Memory B cell (primary cell): ENCODE data around the gene GBX1.

Source experiments
- ATAC-seq: fragments of 150-1000 bp; cut with Tn5 transposase; 2 replicates; pipeline ENCODE4 v1.10.0; 2021; ENCODE audit warnings: low read depth, mild to moderate bottlenecking, moderate library complexity
- DNase-seq, 2 donors: peaks; one replicate each; pipeline ENCODE4 v3.0.0; 2022; ENCODE audit warnings: low spot score in 2 of 2
- H3K27ac Mint-ChIP-seq: one replicate; pipeline ENCODE4 v1.8.0; 2022; ENCODE audit warnings: mild to moderate bottlenecking, moderate library complexity, mixed read lengths
- H3K27me3 Mint-ChIP-seq: one replicate; pipeline ENCODE4 v1.8.0; 2022; ENCODE audit warnings: mixed read lengths
- H3K36me3 Mint-ChIP-seq: one replicate; pipeline ENCODE4 v1.8.0; 2022; ENCODE audit warnings: mild to moderate bottlenecking, mixed read lengths
- H3K4me1 Mint-ChIP-seq: one replicate; pipeline ENCODE4 v1.8.0; 2022; ENCODE audit warnings: mixed read lengths
- H3K4me3 Mint-ChIP-seq: one replicate; pipeline ENCODE4 v1.8.0; 2022; ENCODE audit warnings: mild to moderate bottlenecking, moderate library complexity, mixed read lengths
- H3K9me3 Mint-ChIP-seq: one replicate; pipeline ENCODE4 v1.8.0; 2022; ENCODE audit warnings: mixed read lengths

GBX1 gene

GRCh38 chr7:151167197-151167961 lies at the start of gene GBX1:
GBX1 (minus strand) TSS chr7:151167694; CDS start chr7:151167548, 146 bp downstream.
- no peaks in the 10 kb centered on the region for H3K9me3 Mint-ChIP-seq
- DNase-seq (no peak), ATAC-seq (peak; percentile 61)
- H3K36me3 Mint-ChIP-seq: no peaks in the 10 kb centered on the region
- peaks cover 21% of the 10 kb centered on the region for H3K27me3 Mint-ChIP-seq
- H3K27ac Mint-ChIP-seq: no peak within 1 kb of the TSS
- peak within 1 kb of the TSS; percentile 81 for H3K4me3 Mint-ChIP-seq
- peaks cover 11% of the 10 kb centered on the region for H3K4me1 Mint-ChIP-seq

GRCh38 chr7:151215396-151215795 lies 47.9 kb upstream of the GBX1 start:
- Mint-ChIP-seq H3K4me3 (no peak overlapping the region), H3K27ac (no peak overlapping the region), H3K36me3 (peaks cover 47% of the 10 kb centered on the region), H3K4me1 (peaks cover 2% of the 10 kb centered on the region), H3K27me3 (no peaks in the 10 kb centered on the region), H3K9me3 (no peaks in the 10 kb centered on the region)
- DNase-seq (no peak), ATAC-seq (no peak)

GRCh38 chr7:151213826-151214225 lies 46.3 kb upstream of the GBX1 start:
- H3K4me3 Mint-ChIP-seq: no peak overlapping the region
- H3K27ac Mint-ChIP-seq: no peak overlapping the region
- H3K9me3 Mint-ChIP-seq: no peaks in the 10 kb centered on the region
- peaks cover 42% of the 10 kb centered on the region for H3K36me3 Mint-ChIP-seq
- ATAC-seq (no peak), DNase-seq (no peak)
- peaks cover under 1% of the 10 kb centered on the region for H3K4me1 Mint-ChIP-seq
- no peaks in the 10 kb centered on the region for H3K27me3 Mint-ChIP-seq

- Mint-ChIP-seq H3K9me3 (no peaks in the 10 kb centered on the region), H3K4me3 (no peak overlapping the region), H3K27me3 (no peaks in the 10 kb centered on the region), H3K27ac (no peak overlapping the region), H3K4me1 (no peaks in the 10 kb centered on the region), H3K36me3 (peaks cover 30% of the 10 kb centered on the region)
- DNase-seq (no peak), ATAC-seq (no peak)
These were observed 45.1 kb upstream of the GBX1 start for GRCh38 chr7:151212626-151213025.

GRCh38 chr7:151211155-151211772 lies 43.8 kb upstream of the GBX1 start:
- Mint-ChIP-seq H3K9me3 (no peaks in the 10 kb centered on the region), H3K36me3 (peaks cover 30% of the 10 kb centered on the region), H3K27ac (no peak overlapping the region), H3K27me3 (no peaks in the 10 kb centered on the region), H3K4me3 (no peak overlapping the region), H3K4me1 (peaks cover 2% of the 10 kb centered on the region)
- DNase-seq (no peak), ATAC-seq (no peak)

GRCh38 chr7:151210087-151210854 lies 42.8 kb upstream of the GBX1 start, which contains the start of gene H2BK1:
H2BK1 (minus strand) TSS chr7:151210488; CDS start chr7:151210318, 170 bp downstream.
- ATAC-seq: no peak
- Mint-ChIP-seq H3K36me3 (peaks cover 22% of the 10 kb centered on the region), H3K4me1 (peaks cover 2% of the 10 kb centered on the region), H3K27ac (no peak within 1 kb of the TSS), H3K27me3 (peaks cover 5% of the 10 kb centered on the region), H3K9me3 (no peaks in the 10 kb centered on the region), H3K4me3 (no peak within 1 kb of the TSS)
- no peak for DNase-seq

GRCh38 chr7:151209588-151209987 lies 42.1 kb upstream of the GBX1 start:
- Mint-ChIP-seq H3K4me3 (no peak overlapping the region), H3K27ac (no peak overlapping the region), H3K9me3 (no peaks in the 10 kb centered on the region), H3K27me3 (peaks cover 10% of the 10 kb centered on the region), H3K36me3 (peaks cover 16% of the 10 kb centered on the region), H3K4me1 (peaks cover 2% of the 10 kb centered on the region)
- DNase-seq (no peak), ATAC-seq (no peak)

GRCh38 chr7:151208253-151208862 lies 40.9 kb upstream of the GBX1 start:
- H3K27ac Mint-ChIP-seq: no peak overlapping the region

GRCh38 chr7:151207804-151208203 lies 40.3 kb upstream of the GBX1 start:
- DNase-seq (no peak), ATAC-seq (no peak)
- Mint-ChIP-seq H3K27ac (no peak overlapping the region), H3K9me3 (no peaks in the 10 kb centered on the region), H3K4me1 (peaks cover 2% of the 10 kb centered on the region), H3K27me3 (peaks cover 10% of the 10 kb centered on the region), H3K4me3 (no peak overlapping the region), H3K36me3 (peaks cover 6% of the 10 kb centered on the region)

More at GRCh38 chr7:151208253-151208862, 40.9 kb upstream of the GBX1 start:
- Mint-ChIP-seq H3K4me3 (no peak overlapping the region), H3K4me1 (peaks cover 2% of the 10 kb centered on the region), H3K36me3 (peaks cover 10% of the 10 kb centered on the region), H3K27me3 (peaks cover 10% of the 10 kb centered on the region), H3K9me3 (no peaks in the 10 kb centered on the region)
- DNase-seq: no peak
- no peak for ATAC-seq

GRCh38 chr7:151207315-151207714 lies 39.8 kb upstream of the GBX1 start:
- peaks cover 2% of the 10 kb centered on the region for H3K4me1 Mint-ChIP-seq
- no peak for DNase-seq
- peaks cover 10% of the 10 kb centered on the region for H3K27me3 Mint-ChIP-seq
- no peak overlapping the region for H3K4me3 Mint-ChIP-seq
- no peak overlapping the region for H3K27ac Mint-ChIP-seq
- ATAC-seq: no peak
- H3K36me3 Mint-ChIP-seq: peaks cover 6% of the 10 kb centered on the region
- no peaks in the 10 kb centered on the region for H3K9me3 Mint-ChIP-seq

- DNase-seq: no peak
- peaks cover 2% of the 10 kb centered on the region for H3K4me1 Mint-ChIP-seq
- no peak for ATAC-seq
- no peak overlapping the region for H3K27ac Mint-ChIP-seq
- H3K27me3 Mint-ChIP-seq: peaks cover 10% of the 10 kb centered on the region
- H3K9me3 Mint-ChIP-seq: no peaks in the 10 kb centered on the region
- peaks cover 6% of the 10 kb centered on the region for H3K36me3 Mint-ChIP-seq
- H3K4me3 Mint-ChIP-seq: no peak overlapping the region
These were observed 39.4 kb upstream of the GBX1 start for GRCh38 chr7:151206914-151207313.

- H3K4me3 Mint-ChIP-seq: no peak overlapping the region
- H3K27ac Mint-ChIP-seq: no peak overlapping the region
These were observed 38.2 kb upstream of the GBX1 start for GRCh38 chr7:151205730-151206129.

GRCh38 chr7:151204383-151205032 lies 37.0 kb upstream of the GBX1 start:
- DNase-seq (no peak), ATAC-seq (no peak)
- H3K4me1 Mint-ChIP-seq: peaks cover 2% of the 10 kb centered on the region
- H3K4me3 Mint-ChIP-seq: no peak overlapping the region
- H3K36me3 Mint-ChIP-seq: no peaks in the 10 kb centered on the region
- H3K27me3 Mint-ChIP-seq: peaks cover 16% of the 10 kb centered on the region
- no peak overlapping the region for H3K27ac Mint-ChIP-seq
- H3K9me3 Mint-ChIP-seq: no peaks in the 10 kb centered on the region

More at GRCh38 chr7:151205730-151206129, 38.2 kb upstream of the GBX1 start:
- DNase-seq: no peak
- Mint-ChIP-seq H3K9me3 (no peaks in the 10 kb centered on the region), H3K27me3 (peaks cover 14% of the 10 kb centered on the region), H3K36me3 (peaks cover 3% of the 10 kb centered on the region), H3K4me1 (peaks cover 2% of the 10 kb centered on the region)
- no peak for ATAC-seq
